Endothelial cell of umbilical vein (primary cell): ENCODE results near the gene DAB1. TPM values are rescaled to one million over a fixed set of nuclear protein-coding genes. Genes with fewer than 3 reads are reported as not detected.
"Not testable (repeated sequence)": the region's sequence is repeated elsewhere in the genome, so short reads cannot be mapped to it uniquely, and the experiment has no call there.

Experiments used
- BruUV-seq: library from RNA; stranded (reverse); fragments of 400-500 nt; replicated peaks from 2 replicates; lab custom pipeline; 2021; lab: Mats Ljungman, UMichigan
- CTCF ChIA-PET: fragments of 300-600, 350-600 bp; sonication (Branson Sonifier 250); formaldehyde crosslinking; loops from one replicate; lab custom pipeline; 2021; ENCODE audit warnings: antibody characterized with exemption, inconsistent platforms; lab: Charles Lee
- POLR2A ChIA-PET: fragments of 300-600, 350-600 bp; sonication (Branson Sonifier 250); formaldehyde crosslinking; loops from one replicate; lab custom pipeline; 2021; ENCODE audit warnings: antibody characterized with exemption, inconsistent platforms; lab: Charles Lee
- DNase-seq: peaks from one replicate; pipeline ENCODE4 v3.0.0-alpha.2; 2011; ENCODE audit warnings: low read depth, low spot score
- FAIRE-seq: peaks from 2 replicates; lab custom pipeline; 2011; peaks lifted over from hg19 to GRCh38; lab: Jason Lieb, UNC
- H2AFZ ChIP-seq: 2 replicates; pipeline ENCODE4 v1.6.0; 2012; ENCODE audit warnings: low read depth, low read length, control low read depth, inconsistent platforms
- H3K27ac ChIP-seq: 2 replicates; pipeline ENCODE4 v1.5.1; 2011; ENCODE audit warnings: low read depth, mild to moderate bottlenecking, control low read depth, low read length, moderate library complexity; ENCODE audit not compliant: insufficient read depth
- H3K27me3 ChIP-seq, 2 experiments: 2 replicates each; pipeline versions ENCODE4 v1.6.0 to v1.6.1; 2011; ENCODE audit warnings: low read length in 2 of 2, mixed read lengths in 1 of 2; ENCODE audit not compliant: control insufficient read depth in 2 of 2, insufficient read depth in 2 of 2
- H3K36me3 ChIP-seq, 2 experiments: 2 replicates in 1 of 2; 3 replicates in 1 of 2; pipeline ENCODE4 v1.5.1; 2011; ENCODE audit warnings: low read length in 2 of 2, mild to moderate bottlenecking in 1 of 2, moderate library complexity in 1 of 2; ENCODE audit not compliant: control insufficient read depth in 2 of 2, insufficient read depth in 2 of 2; ENCODE audit errors: extremely low read depth in 1 of 2
- H3K4me1 ChIP-seq: 3 replicates; pipeline ENCODE4 v1.5.1; 2011; ENCODE audit warnings: mild to moderate bottlenecking, low read length; ENCODE audit not compliant: control insufficient read depth, insufficient read depth; ENCODE audit errors: extremely low read depth
- H3K4me2 ChIP-seq: 2 replicates; pipeline ENCODE4 v1.6.1; 2011; ENCODE audit warnings: low read length, control low read depth, mixed read lengths; ENCODE audit not compliant: insufficient read depth
- H3K4me3 ChIP-seq, 3 experiments: fragments of 200-600 bp in 1 of 3; sonication (generic), shearing (Covaris generic) in 1 of 3; replicated peaks in 1 of 3; 2 replicates each; pipeline ENCODE4 v1.5.1; 2011 to 2016; ENCODE audit warnings: control low read depth in 3 of 3, low read length in 3 of 3, mild to moderate bottlenecking in 2 of 3, inconsistent platforms in 1 of 3, low read depth in 1 of 3, moderate library complexity in 1 of 3; ENCODE audit not compliant: insufficient read depth in 1 of 3
- H3K79me2 ChIP-seq: 2 replicates; pipeline ENCODE4 v1.6.0; 2012; ENCODE audit warnings: low read length, inconsistent platforms; ENCODE audit not compliant: control insufficient read depth, insufficient read depth
- H3K9ac ChIP-seq: replicated peaks from 2 replicates; pipeline ENCODE3; 2011; ENCODE audit warnings: low read length, control low read depth; ENCODE audit not compliant: insufficient read depth; ENCODE audit errors: extremely low read depth
- H3K9me1 ChIP-seq: replicated peaks from 3 replicates; pipeline ENCODE4 v1.6.0; 2011; ENCODE audit warnings: mild to moderate bottlenecking, low read length; ENCODE audit not compliant: control insufficient read depth, insufficient read depth; ENCODE audit errors: extremely low read depth
- H3K9me3 ChIP-seq: replicated peaks from 2 replicates; pipeline ENCODE4 v1.5.1; 2012; ENCODE audit warnings: low read length, inconsistent platforms; ENCODE audit not compliant: control insufficient read depth, insufficient read depth
- H4K20me1 ChIP-seq: replicated peaks from 2 replicates; pipeline ENCODE3; 2011; ENCODE audit warnings: mild to moderate bottlenecking, low read length; ENCODE audit not compliant: control insufficient read depth, insufficient read depth; ENCODE audit errors: extremely low read depth
- EZH2 ChIP-seq: IDR thresholded peaks from 2 replicates; pipeline ENCODE4 v1.6.1; 2012; ENCODE audit warnings: borderline replicate concordance, low read depth, mild to moderate bottlenecking, moderate library complexity, low read length, inconsistent platforms; ENCODE audit not compliant: severe bottlenecking
- FOS ChIP-seq: IDR thresholded peaks from 2 replicates; pipeline ENCODE4 v1.6.1; 2011; ENCODE audit warnings: mild to moderate bottlenecking, low read length, moderate library complexity, borderline replicate concordance; ENCODE audit not compliant: insufficient read depth
- GATA2 ChIP-seq: IDR thresholded peaks from 2 replicates; pipeline ENCODE4 v1.7.0; 2011; ENCODE audit warnings: low read depth, mild to moderate bottlenecking, moderate library complexity, mixed read lengths, low read length; ENCODE audit not compliant: insufficient read length, insufficient read depth
- JUN ChIP-seq: IDR thresholded peaks from 2 replicates; pipeline ENCODE4 v1.6.1; 2011; ENCODE audit warnings: borderline replicate concordance, low read depth; ENCODE audit not compliant: insufficient read length, insufficient read depth
- MYC ChIP-seq: IDR thresholded peaks from one replicate; pipeline ENCODE4 v1.6.1; 2011; ENCODE audit warnings: mild to moderate bottlenecking, low read depth, low read length
- POLR2A ChIP-seq: IDR thresholded peaks from 2 replicates; pipeline ENCODE4 v1.6.1; 2012; ENCODE audit warnings: low read depth, mild to moderate bottlenecking, control low read depth, low read length
- POLR2AphosphoS5 ChIP-seq: IDR thresholded peaks from 2 replicates; pipeline ENCODE4 v1.6.1; 2012; ENCODE audit warnings: low read depth, mild to moderate bottlenecking, control low read depth, low read length, moderate library complexity; ENCODE audit not compliant: insufficient read depth
- dilution Hi-C: fragments of 300-500 bp; cut with MboI; formaldehyde crosslinking; loops from one replicate; pipeline ENCODE4 v1.15.0; 2019; ENCODE audit warnings: low sequenced_read_pairs; ENCODE audit not compliant: extremely low pct_ligation_motif_present
- intact Hi-C: fragments of 100-400 bp; cut with micrococcal nuclease; formaldehyde crosslinking; loops from one replicate; pipeline ENCODE4 v1.10.0; 2022
- polyA plus RNA-seq, 4 experiments: library from polyadenylated mRNA; depleted of rRNA in 3 of 4; stranded (reverse) in 3 of 4; unstranded in 1 of 4; fragments of >200 nt; gene quantifications; 2 replicates each; pipeline versions ENCODE4 v1.2.1 to v1.2.3, GENCODE V29; 2011 to 2012; ENCODE audit warnings: missing spikeins in 1 of 4
- total RNA-seq: library from RNA; stranded (reverse); gene quantifications from 2 replicates; pipeline ENCODE4 v1.2.3, GENCODE V29; 2021
- TF ChIP-seq, protein P1 (sequence below): IDR thresholded peaks from 2 replicates; pipeline ENCODE4 v1.6.1; 2011; ENCODE audit not compliant: insufficient read depth, insufficient read length
- TF ChIP-seq, protein P2 (sequence below), 2 donors: IDR thresholded peaks; 1 replicate in 1 of 2; 2 replicates in 1 of 2; pipeline ENCODE4 v1.5.1; 2011; ENCODE audit warnings: low read length in 2 of 2, mild to moderate bottlenecking in 2 of 2, moderate library complexity in 2 of 2, control low read depth in 1 of 2, inconsistent platforms in 1 of 2, low read depth in 1 of 2; ENCODE audit not compliant: insufficient read depth in 1 of 2; ENCODE audit errors: extremely low read depth in 1 of 2

Gene DAB1
- total and polyA plus RNA-seq, 2 donors (not counting 3 experiments of a cell fraction or from before 2014, with no cell fraction given): not detected

DNA sequence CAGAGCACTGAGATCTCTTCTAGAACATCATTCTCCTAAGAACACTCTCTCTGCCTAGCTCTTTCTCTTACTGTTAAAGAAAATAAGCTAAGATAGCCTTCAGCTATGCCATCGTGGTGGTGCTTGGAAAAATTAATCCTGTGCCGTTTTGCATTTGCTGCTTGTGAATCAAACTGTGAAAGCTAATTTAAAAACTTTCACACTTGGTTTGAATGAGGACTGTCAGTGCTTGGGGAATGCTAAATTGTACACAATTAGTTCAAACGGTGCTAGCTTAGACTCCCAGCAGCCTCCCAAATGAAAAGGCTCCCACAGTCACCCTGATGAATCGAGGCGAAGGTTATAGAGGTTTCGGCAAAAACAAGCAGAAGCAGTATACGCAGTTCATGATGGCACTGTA, 79.6 kb downstream of the DAB1 start:
- no peaks in the 10 kb centered on the region for H3K27me3 ChIP-seq
- H3K79me2 ChIP-seq: no peaks in the 10 kb centered on the region
- no peaks in the 10 kb centered on the region for H4K20me1 ChIP-seq
- dilution Hi-C loops (no loop called here), intact Hi-C loops (no loop called here)
- peaks cover 6% of the 10 kb centered on the region for H3K9me3 ChIP-seq
- ChIA-PET CTCF (no interaction called here), POLR2A (no interaction called here)
- H3K27ac ChIP-seq: no peak overlapping the region
- no TSS peak for BruUV-seq
- no peak for DNase-seq
- H3K4me3 ChIP-seq: no peak overlapping the region
- no peaks in the 10 kb centered on the region for H3K9me1 ChIP-seq
- H3K36me3 ChIP-seq: no peaks in the 10 kb centered on the region
- TF ChIP-seq MYC (no peak), FOS (no peak), GATA2 (no peak), EZH2 (no peak), POLR2A (no peak), JUN (no peak), POLR2AphosphoS5 (no peak)
- TF ChIP-seq, protein P1, sequence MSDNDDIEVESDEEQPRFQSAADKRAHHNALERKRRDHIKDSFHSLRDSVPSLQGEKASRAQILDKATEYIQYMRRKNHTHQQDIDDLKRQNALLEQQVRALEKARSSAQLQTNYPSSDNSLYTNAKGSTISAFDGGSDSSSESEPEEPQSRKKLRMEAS: no peak
- TF ChIP-seq, protein P2, sequence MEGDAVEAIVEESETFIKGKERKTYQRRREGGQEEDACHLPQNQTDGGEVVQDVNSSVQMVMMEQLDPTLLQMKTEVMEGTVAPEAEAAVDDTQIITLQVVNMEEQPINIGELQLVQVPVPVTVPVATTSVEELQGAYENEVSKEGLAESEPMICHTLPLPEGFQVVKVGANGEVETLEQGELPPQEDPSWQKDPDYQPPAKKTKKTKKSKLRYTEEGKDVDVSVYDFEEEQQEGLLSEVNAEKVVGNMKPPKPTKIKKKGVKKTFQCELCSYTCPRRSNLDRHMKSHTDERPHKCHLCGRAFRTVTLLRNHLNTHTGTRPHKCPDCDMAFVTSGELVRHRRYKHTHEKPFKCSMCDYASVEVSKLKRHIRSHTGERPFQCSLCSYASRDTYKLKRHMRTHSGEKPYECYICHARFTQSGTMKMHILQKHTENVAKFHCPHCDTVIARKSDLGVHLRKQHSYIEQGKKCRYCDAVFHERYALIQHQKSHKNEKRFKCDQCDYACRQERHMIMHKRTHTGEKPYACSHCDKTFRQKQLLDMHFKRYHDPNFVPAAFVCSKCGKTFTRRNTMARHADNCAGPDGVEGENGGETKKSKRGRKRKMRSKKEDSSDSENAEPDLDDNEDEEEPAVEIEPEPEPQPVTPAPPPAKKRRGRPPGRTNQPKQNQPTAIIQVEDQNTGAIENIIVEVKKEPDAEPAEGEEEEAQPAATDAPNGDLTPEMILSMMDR (IDR thresholded peaks at IDR 0.05; ENCODE audit: extremely low read depth in 1 of 2, insufficient read depth in 1 of 2, low read depth in 1 of 2, low read length in 2 of 2): no peak
- H3K4me2 ChIP-seq: no peak overlapping the region
- no peak overlapping the region for H2AFZ ChIP-seq
- no peak overlapping the region for H3K9ac ChIP-seq
- no peak for FAIRE-seq
- H3K4me1 ChIP-seq: no peaks in the 10 kb centered on the region

DNA sequence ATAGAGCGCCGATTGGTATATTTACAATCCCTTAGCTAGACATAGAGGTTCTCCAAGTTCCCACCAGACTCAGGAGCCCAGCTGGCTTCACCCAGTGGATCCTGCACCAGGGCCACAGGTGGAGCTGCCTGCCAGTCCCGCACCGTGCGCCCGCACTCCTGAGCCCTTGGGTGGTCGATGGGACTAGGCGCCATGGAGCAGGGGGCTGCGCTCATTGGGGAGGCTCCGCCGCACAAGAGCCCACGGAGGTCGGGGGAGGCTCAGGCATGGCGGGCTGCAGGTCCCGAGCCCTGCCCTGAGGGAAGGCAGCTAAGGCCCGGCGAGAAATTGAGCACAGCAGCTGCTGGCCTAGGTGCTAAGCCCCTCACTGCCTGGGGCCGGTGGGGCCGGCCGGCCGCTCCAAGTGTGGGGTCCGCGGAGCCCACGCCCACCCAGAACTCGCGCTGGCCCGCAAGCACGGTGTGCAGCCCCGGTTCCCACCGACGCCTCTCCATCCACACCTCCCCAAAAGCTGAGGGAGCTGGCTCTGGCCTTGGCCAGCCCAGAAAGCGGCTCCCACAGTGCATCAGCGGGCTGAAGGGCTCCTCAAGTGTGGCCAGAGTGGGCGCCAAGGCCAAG, 80.5 kb downstream of the DAB1 start:
- BruUV-seq, FAIRE-seq, dilution Hi-C loops, H3K4me1 ChIP-seq, H3K9me3 ChIP-seq, H3K4me3 ChIP-seq, DNase-seq, H3K9me1 ChIP-seq, CTCF ChIA-PET, H3K27me3 ChIP-seq, H3K79me2 ChIP-seq, H3K4me2 ChIP-seq, H2AFZ ChIP-seq, POLR2A ChIA-PET, H3K36me3 ChIP-seq, H3K27ac ChIP-seq, H3K9ac ChIP-seq, intact Hi-C loops, H4K20me1 ChIP-seq: not testable (repeated sequence)
